Measurements from ENCODE around the gene HCRTR1. TPM values are rescaled to one million over a fixed set of nuclear protein-coding genes. Genes with fewer than 3 reads are reported as not detected.

HCRTR1 gene
- total and polyA plus RNA-seq, 8 donors, result 0.14 to 0.24 (median 0.17) TPM; not detected in 4

- intact Hi-C loops (cut with DNase I), result no loop called here
- Histone ChIP-seq H3K4me3 (no peak overlapping the region), H3K4me1 (no peaks in the 10 kb centered on the region), H3K27me3 (no peaks in the 10 kb centered on the region), H3K27ac (no peak overlapping the region), H3K36me3 (no peaks in the 10 kb centered on the region), H3K9me3 (no peaks in the 10 kb centered on the region)
- TF ChIP-seq, protein P1, sequence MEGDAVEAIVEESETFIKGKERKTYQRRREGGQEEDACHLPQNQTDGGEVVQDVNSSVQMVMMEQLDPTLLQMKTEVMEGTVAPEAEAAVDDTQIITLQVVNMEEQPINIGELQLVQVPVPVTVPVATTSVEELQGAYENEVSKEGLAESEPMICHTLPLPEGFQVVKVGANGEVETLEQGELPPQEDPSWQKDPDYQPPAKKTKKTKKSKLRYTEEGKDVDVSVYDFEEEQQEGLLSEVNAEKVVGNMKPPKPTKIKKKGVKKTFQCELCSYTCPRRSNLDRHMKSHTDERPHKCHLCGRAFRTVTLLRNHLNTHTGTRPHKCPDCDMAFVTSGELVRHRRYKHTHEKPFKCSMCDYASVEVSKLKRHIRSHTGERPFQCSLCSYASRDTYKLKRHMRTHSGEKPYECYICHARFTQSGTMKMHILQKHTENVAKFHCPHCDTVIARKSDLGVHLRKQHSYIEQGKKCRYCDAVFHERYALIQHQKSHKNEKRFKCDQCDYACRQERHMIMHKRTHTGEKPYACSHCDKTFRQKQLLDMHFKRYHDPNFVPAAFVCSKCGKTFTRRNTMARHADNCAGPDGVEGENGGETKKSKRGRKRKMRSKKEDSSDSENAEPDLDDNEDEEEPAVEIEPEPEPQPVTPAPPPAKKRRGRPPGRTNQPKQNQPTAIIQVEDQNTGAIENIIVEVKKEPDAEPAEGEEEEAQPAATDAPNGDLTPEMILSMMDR (IDR thresholded peaks at IDR 0.05), result no peak
- DNase-seq (no peak), ATAC-seq (no peak)
Measured at GRCh38 chr1:31651766-31652165, 34.3 kb downstream of the HCRTR1 start.

GRCh38 chr1:31652891-31653499 is 35.5 kb downstream of the HCRTR1 start:
- no peak overlapping the region for H3K4me3 ChIP-seq
- ATAC-seq, result peak; percentile 90
- H3K27ac ChIP-seq, result no peak overlapping the region
- H3K4me1 ChIP-seq, result peaks cover 0 to 4% of the 10 kb centered on the region in 2 donors
- TF ChIP-seq, protein P1 (IDR thresholded peaks at IDR 0.05), result no peak
- H3K9me3 ChIP-seq, result no peaks in the 10 kb centered on the region
- no peaks in the 10 kb centered on the region for H3K27me3 ChIP-seq
- no peak for DNase-seq
- intact Hi-C loops (cut with DNase I), result no loop called here
- H3K36me3 ChIP-seq, result no peaks in the 10 kb centered on the region

DNA sequence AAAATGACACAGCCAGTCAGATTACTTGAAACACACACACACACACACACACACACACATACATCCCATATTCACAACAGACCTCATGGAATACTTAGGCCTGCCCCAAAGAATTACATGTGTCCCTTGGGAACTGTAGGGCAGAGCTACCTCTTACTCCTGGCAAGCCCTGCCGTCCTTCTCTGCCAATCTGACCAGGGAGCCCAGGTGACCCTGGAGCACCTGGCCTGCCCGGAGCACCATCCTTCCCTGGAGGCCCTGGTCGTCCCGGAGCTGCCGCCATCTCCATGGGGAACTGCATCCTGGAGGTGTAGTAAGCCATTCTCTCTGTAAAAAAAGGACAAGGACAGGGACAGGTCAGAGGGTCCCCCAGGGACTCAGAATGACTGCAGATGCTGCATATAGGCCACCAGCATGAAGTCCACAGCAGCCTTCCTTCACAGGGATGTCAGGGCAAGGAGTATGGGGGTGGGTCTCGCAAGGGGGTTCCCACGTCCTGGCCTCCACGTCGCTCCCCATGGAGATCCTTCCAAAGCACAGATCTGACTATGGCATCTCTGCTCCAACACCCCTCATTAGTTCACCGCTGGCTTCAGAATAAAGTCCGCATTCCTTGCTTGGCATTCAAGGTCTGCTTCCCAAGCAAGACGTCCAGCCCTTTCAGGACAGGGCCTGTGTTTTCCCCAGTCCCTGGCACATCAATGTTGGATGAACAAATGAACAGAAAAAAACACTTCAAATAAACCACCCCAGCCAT is 36.4 kb downstream of the HCRTR1 start:
- intact Hi-C loops (cut with DNase I), result no loop called here
- no peak overlapping the region for H3K27ac ChIP-seq
- no peaks in the 10 kb centered on the region for H3K9me3 ChIP-seq
- no peak overlapping the region for H3K4me3 ChIP-seq
- H3K27me3 ChIP-seq, result no peaks in the 10 kb centered on the region
- TF ChIP-seq, protein P1 (IDR thresholded peaks at IDR 0.05), result no peak
- ATAC-seq (no peak), DNase-seq (no peak)
- H3K36me3 ChIP-seq, result no peaks in the 10 kb centered on the region
- peaks cover 0 to 13% of the 10 kb centered on the region in 2 donors for H3K4me1 ChIP-seq

GRCh38 chr1:31654474-31654776 is 36.9 kb downstream of the HCRTR1 start:
- Histone ChIP-seq H3K27ac (no peak overlapping the region), H3K9me3 (no peaks in the 10 kb centered on the region), H3K4me3 (no peak overlapping the region), H3K4me1 (peaks cover 0 to 13% of the 10 kb centered on the region in 2 donors), H3K27me3 (no peaks in the 10 kb centered on the region), H3K36me3 (no peaks in the 10 kb centered on the region)
- intact Hi-C loops (cut with DNase I), result no loop called here
- ATAC-seq (no peak), DNase-seq (no peak)
- TF ChIP-seq, protein P1 (IDR thresholded peaks at IDR 0.05), result no peak

- H3K27ac ChIP-seq, result no peak overlapping the region
- ATAC-seq (no peak), DNase-seq (no peak)
- intact Hi-C loops (cut with DNase I), result no loop called here
- H3K36me3 ChIP-seq, result no peaks in the 10 kb centered on the region
- TF ChIP-seq, protein P1 (IDR thresholded peaks at IDR 0.05), result no peak
- H3K4me1 ChIP-seq, result peaks cover 0 to 13% of the 10 kb centered on the region in 2 donors
- no peaks in the 10 kb centered on the region for H3K27me3 ChIP-seq
- H3K4me3 ChIP-seq, result no peak overlapping the region
- no peaks in the 10 kb centered on the region for H3K9me3 ChIP-seq
Measured at GRCh38 chr1:31655104-31655503, 37.6 kb downstream of the HCRTR1 start.
